ENCODE results near the gene LRSAM1.

LRSAM1 gene

DNA sequence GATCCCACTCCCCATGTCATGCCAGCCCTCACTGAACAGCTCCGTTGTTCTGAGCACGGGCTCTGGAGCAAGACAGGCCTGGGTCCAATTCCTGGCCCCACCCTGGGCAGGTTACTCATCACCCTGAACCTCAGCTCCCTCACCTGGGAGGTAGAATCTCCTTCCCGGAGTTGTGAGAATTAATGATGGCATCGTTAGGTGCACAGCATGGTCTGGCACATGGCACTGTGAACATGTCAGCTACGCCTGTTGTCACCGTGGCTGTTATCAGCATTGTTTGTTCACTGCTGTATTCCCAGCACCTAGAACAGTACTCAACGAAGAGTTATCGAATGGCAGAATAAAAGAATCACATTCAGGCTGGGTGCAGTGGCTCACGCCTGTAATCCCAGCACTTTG lies 43.0 kb downstream of the LRSAM1 start:
- FAIRE-seq (no peak), DNase-seq (ENCODE audit: insufficient read length, low spot score) (no peak)

- no peak for FAIRE-seq
- DNase-seq (ENCODE audit: insufficient read length, low spot score) = no peak
These were observed 44.7 kb downstream of the LRSAM1 start for GRCh38 chr9:127495884-127496555.

DNA sequence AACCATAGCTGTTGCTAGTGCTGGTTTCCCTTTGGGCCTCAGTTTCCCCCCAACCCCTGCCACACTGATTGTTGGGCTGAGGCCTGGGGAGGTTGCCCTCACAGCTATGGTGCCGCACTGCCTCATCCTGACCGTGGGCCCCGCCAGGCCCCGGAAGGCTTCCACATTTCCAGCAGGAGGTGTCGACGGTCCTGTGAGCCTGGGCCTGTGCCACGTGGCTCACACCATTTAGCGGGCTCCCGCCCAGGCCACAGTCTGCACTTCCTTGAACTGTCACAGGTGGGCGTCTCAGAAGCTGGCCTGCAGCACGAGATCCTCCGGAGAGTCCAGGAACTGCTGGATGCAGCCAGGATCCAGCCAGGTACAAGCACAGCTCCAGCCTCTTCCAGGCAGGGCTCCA lies 45.7 kb downstream of the LRSAM1 start:
- FAIRE-seq = no peak
- DNase-seq (ENCODE audit: insufficient read length, low spot score) = no peak

GRCh38 chr9:127497656-127498290 lies 46.5 kb downstream of the LRSAM1 start:
- FAIRE-seq (no peak), DNase-seq (ENCODE audit: insufficient read length, low spot score) (no peak)

DNA sequence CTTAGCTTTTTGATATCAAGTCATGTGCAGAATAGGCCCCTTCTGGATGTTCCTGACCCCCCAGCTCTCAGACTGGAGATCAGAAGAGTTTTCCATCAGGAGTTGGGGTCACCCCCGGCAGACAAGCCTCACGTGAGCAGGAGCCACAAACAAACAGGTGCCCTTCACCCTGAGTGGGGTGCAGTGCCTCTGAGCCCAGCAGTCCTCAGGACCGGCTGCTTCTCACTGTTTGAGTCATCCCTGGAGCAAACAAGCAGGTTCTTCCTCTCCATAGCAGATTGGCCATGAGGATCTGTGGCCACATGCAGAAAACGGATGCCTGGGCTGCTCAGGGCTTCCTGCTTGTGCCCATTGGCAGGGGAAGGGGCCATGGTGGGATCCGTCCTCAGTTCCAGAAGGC lies 47.0 kb downstream of the LRSAM1 start:
- DNase-seq (ENCODE audit: insufficient read length, low spot score) (no peak), FAIRE-seq (no peak)

DNA sequence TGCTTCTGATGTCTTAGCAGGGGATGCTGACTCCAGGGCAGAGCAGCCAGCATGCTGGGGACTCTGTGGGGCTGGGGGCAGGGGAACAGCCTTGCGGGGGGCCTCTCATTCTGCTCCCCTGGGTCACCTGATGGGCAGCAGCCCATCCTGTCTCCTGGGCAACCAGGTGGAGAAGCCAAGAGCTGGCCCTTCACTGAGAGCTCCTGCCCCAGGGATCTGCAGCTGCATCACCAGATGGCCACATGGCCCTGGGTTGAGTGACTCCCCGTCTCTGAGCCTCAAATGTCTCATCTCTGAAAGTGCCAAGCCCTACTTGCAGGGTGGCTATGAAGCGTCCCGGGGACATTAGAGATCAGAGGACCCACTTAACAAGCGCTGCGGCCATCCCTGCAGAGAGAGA lies 49.1 kb downstream of the LRSAM1 start:
- no peak for FAIRE-seq
- no peak for DNase-seq (ENCODE audit: insufficient read length, low spot score)

DNA sequence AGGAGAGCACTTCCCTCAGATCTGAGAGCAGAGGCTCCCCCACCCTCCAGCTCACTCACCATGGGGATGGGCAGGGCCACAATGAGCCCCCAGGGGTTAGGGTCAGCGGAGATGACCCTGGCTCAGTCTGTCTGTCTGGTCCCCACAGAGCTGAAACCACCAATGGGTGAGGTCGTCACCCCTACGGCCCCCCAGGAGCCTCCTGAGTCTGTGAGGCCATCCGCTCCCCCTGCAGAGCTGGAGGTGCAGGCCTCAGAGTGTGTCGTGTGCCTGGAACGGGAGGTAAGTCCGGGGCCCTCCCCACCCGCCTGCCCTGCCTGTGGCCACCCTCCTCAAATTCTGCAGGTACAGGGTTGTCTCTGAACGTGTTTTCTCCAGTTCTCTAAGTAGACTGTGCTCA lies 49.6 kb downstream of the LRSAM1 start:
- DNase-seq (ENCODE audit: insufficient read length, low spot score) = no peak
- no peak for FAIRE-seq

DNA sequence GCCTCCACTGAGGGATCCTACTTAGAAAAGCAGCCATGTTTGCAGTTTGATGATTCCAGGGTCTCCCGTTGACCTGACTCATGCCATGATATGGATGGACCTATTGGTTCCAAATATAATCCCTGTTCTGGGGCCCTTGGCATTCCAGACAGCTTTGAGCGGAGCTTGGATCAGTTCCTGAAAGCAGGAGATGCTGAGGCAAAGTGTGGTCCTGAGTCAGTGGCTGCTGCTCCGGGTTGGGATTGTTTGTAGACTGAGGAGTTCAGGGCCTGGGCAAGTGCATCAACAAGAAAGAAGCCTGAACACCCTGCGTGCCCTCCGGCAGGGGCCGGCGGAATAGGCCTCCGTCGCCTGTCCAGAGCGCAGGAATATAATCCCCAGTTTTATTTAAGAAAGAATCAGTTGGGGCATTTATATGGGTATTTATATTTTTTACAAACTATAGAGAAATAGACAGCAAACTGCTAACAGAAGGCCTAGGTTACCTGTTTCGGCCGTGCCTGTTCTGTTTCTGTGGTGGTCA lies 50.6 kb downstream of the LRSAM1 start:
- FAIRE-seq (no peak), DNase-seq (ENCODE audit: insufficient read length, low spot score) (no peak)

DNA sequence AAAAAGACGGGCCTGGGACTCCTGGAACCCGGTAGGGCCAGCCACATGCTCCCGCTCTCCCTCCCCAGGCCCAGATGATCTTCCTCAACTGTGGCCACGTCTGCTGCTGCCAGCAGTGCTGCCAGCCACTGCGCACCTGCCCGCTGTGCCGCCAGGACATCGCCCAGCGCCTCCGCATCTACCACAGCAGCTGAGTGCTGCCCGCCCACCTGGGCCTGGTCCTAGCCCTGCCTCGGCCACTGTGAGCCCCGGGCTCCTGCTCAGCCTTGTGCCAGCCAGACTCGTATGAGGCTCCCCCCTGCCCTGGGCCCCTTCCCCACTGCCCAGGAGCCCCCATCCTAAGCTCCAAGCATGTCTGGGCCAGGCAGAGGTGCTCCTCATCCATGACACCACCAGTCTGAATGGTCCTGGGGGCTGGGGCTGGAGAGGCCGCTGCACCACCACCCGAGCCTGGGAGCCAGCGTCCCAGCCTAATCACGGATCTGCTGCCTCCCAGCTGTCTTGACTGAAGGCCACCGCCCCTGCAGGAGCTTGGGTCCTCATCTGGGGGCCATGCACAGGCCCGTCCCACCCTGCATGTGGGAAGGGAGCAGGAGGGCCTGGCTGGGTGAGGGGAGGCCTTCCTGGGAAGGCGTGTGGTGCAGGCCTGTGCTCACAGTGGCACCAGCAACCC lies 51.5 kb downstream of the LRSAM1 start:
- no peak for FAIRE-seq
- DNase-seq (ENCODE audit: insufficient read length, low spot score) = no peak

GRCh38 chr9:127503379-127503921 lies 52.1 kb downstream of the LRSAM1 start:
- DNase-seq (ENCODE audit: insufficient read length, low spot score) (no peak), FAIRE-seq (no peak)

DNA sequence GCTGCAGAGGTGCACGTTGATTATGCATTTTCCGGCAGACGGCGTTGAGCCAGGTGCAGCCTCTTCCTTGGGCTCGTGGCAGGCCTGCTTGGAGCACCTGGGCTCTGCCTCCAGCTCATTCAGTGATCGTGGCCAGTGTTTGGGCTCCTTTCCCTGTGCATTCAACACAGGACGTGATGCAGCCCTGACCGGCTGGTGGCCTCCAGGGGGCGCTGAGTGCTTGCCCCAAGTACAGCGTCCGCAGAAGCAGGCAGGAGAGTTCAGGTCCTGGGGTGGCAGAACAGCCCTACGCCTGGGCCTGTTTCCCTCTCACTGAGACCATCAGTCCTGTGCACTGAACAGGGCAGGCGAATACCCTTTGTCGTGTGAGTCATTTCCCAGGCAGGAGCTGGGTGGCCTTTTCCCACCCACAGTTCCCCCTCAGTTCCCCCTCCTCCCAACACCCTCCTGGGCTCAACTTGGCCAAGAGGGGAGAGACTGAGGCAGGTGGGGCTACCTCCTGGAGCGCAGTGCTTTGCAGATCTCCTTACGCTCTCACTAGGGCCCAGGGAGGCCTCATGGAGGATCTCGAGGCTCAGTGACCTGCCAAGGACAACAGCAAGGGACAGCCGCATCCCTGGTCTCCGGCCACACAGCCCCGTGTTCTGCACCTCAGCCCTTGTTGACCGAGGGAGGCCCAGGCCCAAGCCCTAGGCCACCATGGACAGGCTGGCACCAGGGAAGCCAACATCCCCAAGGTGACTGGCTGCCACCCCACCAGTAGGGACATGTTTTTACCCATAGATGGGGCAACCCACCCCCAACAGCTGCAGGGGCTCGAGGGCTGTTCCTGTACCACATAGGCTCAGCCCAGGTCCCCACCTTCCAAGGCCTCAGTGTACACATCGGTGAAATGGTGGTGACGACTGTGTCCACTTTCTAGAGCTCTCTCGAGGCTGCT lies 52.9 kb downstream of the LRSAM1 start:
- peak; percentile 87 for FAIRE-seq
- DNase-seq (ENCODE audit: insufficient read length, low spot score) = peak; percentile 75

- no peak for FAIRE-seq
- no peak for DNase-seq (ENCODE audit: insufficient read length, low spot score)
These were observed 53.6 kb downstream of the LRSAM1 start for GRCh38 chr9:127504887-127505251.

GRCh38 chr9:127505396-127506116 lies 54.2 kb downstream of the LRSAM1 start:
- DNase-seq (ENCODE audit: insufficient read length, low spot score) (peak; percentile 55), FAIRE-seq (peak; percentile 36)

DNA sequence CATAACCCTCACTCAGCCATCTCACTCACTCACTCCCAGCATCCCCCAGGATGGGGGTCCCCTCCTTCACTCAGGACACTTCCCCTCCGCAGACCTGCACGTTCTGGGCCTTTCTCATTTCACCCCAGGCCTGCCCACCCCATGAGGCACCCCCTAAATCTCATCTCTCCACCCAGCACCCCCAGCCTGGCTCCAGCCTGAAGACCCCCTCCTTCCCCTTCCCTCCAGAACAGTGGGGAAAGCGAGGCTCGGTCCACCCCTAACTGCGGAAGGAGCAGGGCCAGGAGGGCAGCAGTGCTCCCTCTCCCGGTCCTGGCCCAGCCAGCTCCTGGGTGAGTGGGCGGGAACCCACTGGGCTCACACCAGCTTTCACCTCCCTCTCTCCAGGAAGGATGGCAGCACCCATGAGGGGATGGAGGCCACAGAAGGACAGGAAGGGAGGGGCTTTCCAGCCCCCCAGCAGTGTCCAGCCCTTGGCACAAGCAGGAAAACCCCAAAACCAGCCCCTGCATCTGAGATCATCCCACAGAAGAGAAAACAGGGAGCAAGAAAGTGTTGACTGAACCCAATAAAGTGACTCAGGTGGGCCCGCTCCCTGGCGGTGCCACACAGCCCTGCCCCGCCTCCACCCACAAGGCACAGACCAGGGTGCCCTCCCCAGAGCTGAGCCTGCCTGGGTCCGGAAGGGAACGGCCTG lies 55.0 kb downstream of the LRSAM1 start:
- no peak for DNase-seq (ENCODE audit: insufficient read length, low spot score)
- no peak for FAIRE-seq

GRCh38 chr9:127506814-127507750 lies 55.8 kb downstream of the LRSAM1 start:
- DNase-seq (ENCODE audit: insufficient read length, low spot score) (no peak), FAIRE-seq (no peak)

- FAIRE-seq = no peak
- no peak for DNase-seq (ENCODE audit: insufficient read length, low spot score)
These were observed 56.7 kb downstream of the LRSAM1 start for GRCh38 chr9:127507751-127508648.

DNA sequence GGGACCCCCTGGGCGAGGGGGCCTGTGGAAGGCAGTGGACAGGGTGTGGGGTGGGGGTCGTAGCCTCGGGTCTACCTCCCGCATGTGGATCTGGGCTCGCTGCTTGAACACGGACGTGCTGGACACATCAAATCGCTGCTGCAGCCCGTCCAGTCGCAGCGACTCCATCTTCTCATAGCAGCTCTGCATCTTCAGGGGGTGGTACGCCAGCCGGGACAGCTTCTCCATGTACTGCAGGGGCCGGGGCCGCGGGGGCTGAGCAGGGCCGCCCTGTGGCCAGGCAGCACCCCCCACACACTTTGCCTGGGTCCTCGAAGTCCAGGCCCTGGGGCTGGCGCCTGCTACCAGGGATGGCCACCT lies 57.6 kb downstream of the LRSAM1 start:
- DNase-seq (ENCODE audit: insufficient read length, low spot score) (no peak), FAIRE-seq (no peak)
